IMR-90 (cell line): ENCODE results near the gene CWC27. TPM values are rescaled to one million over a fixed set of nuclear protein-coding genes. Genes with fewer than 3 reads are reported as not detected.

Experiments used
- ATAC-seq: fragments of 200-7000 bp; cut with Tn5 transposase; 2 replicates; pipeline ENCODE4 v1.9.1; 2020; ENCODE audit warnings: low read depth, mild to moderate bottlenecking, moderate library complexity
- BruUV-seq: library from RNA; stranded (reverse); fragments of 400-500 nt; replicated peaks from 2 replicates; lab custom pipeline; 2021; lab: Mats Ljungman, UMichigan
- CTCF ChIA-PET: fragments of 300-600 bp; formaldehyde crosslinking; extraction: SDS; loops from one replicate; lab custom pipeline; 2021; ENCODE audit warnings: antibody characterized with exemption; lab: Yijun Ruan, JAX
- POLR2A ChIA-PET: fragments of 300-600 bp; sonication (Branson Sonifier 250); formaldehyde crosslinking; loops from one replicate; lab custom pipeline; 2022; ENCODE audit warnings: antibody characterized with exemption; ENCODE audit not compliant: unreplicated experiment; lab: Charles Lee
- DNase-seq: peaks from one replicate; pipeline ENCODE4 v3.0.0; 2013
- H2AFZ ChIP-seq: replicated peaks from 2 replicates; pipeline ENCODE3; 2013; ENCODE audit warnings: low read length, mild to moderate bottlenecking; ENCODE audit not compliant: poor library complexity
- H2AK5ac ChIP-seq: 2 replicates; pipeline ENCODE4 v1.6.1; 2013; ENCODE audit warnings: low read depth, low read length, inconsistent platforms
- H2AK9ac ChIP-seq: replicated peaks from 2 replicates; pipeline ENCODE3; 2013; ENCODE audit warnings: mild to moderate bottlenecking, low read depth, low read length, moderate library complexity; ENCODE audit not compliant: poor library complexity
- H2BK120ac ChIP-seq: 2 replicates; pipeline ENCODE4 v1.6.1; 2013; ENCODE audit warnings: low read depth, low read length, inconsistent platforms
- H2BK15ac ChIP-seq: 3 replicates; pipeline ENCODE4 v1.6.1; 2013; ENCODE audit warnings: low read depth, low read length, inconsistent platforms
- H2BK20ac ChIP-seq: 2 replicates; pipeline ENCODE4 v1.6.1; 2013; ENCODE audit warnings: low read depth, mild to moderate bottlenecking, inconsistent platforms, low read length, moderate library complexity
- H2BK5ac ChIP-seq: 2 replicates; pipeline ENCODE4 v1.6.1; 2013; ENCODE audit warnings: mild to moderate bottlenecking, low read depth, low read length, inconsistent platforms; ENCODE audit not compliant: poor library complexity, severe bottlenecking
- H3K14ac ChIP-seq: replicated peaks from 2 replicates; pipeline ENCODE4 v1.6.1; 2013; ENCODE audit warnings: low read depth, low read length, inconsistent platforms
- H3K18ac ChIP-seq: 2 replicates; pipeline ENCODE4 v1.6.1; 2013; ENCODE audit warnings: low read depth, low read length, control low read depth
- H3K23ac ChIP-seq: 2 replicates; pipeline ENCODE4 v1.6.1; 2013; ENCODE audit warnings: low read depth, low read length, inconsistent platforms
- H3K27ac ChIP-seq: 2 replicates; pipeline ENCODE4 v1.5.1; 2013; ENCODE audit warnings: mild to moderate bottlenecking, control low read depth, low read length; ENCODE audit not compliant: insufficient read depth
- H3K27me3 ChIP-seq: 2 replicates; pipeline ENCODE4 v1.6.1; 2013; ENCODE audit warnings: low read length; ENCODE audit not compliant: control insufficient read depth, insufficient read depth
- H3K36me3 ChIP-seq: 2 replicates; pipeline ENCODE4 v1.6.1; 2013; ENCODE audit warnings: low read length, mixed read lengths; ENCODE audit not compliant: control insufficient read depth, insufficient read depth
- H3K4ac ChIP-seq: 2 replicates; pipeline ENCODE4 v1.6.1; 2013; ENCODE audit warnings: low read depth, low read length, inconsistent platforms
- H3K4me1 ChIP-seq: 2 replicates; pipeline ENCODE4 v1.6.1; 2013; ENCODE audit warnings: low read length, mixed read lengths; ENCODE audit not compliant: control insufficient read depth, insufficient read depth
- H3K4me2 ChIP-seq: 2 replicates; pipeline ENCODE4 v1.6.1; 2013; ENCODE audit warnings: low read depth, mild to moderate bottlenecking, control low read depth, low read length, moderate library complexity
- H3K4me3 ChIP-seq: 2 replicates; pipeline ENCODE4 v1.5.1; 2013; ENCODE audit warnings: low read depth, mild to moderate bottlenecking, control low read depth, low read length, moderate library complexity; ENCODE audit not compliant: insufficient read depth
- H3K56ac ChIP-seq: 2 replicates; pipeline ENCODE4 v1.6.1; 2013; ENCODE audit warnings: low read length, inconsistent platforms; ENCODE audit not compliant: insufficient read depth; ENCODE audit errors: extremely low read depth
- H3K79me1 ChIP-seq, 2 experiments: 2 replicates each; pipeline ENCODE4 v1.6.1; 2013; ENCODE audit warnings: low read length in 2 of 2, inconsistent platforms in 1 of 2, low read depth in 1 of 2
- H3K9ac ChIP-seq: 2 replicates; pipeline ENCODE4 v1.6.1; 2013; ENCODE audit warnings: low read depth, low read length, control low read depth
- H3K9me1 ChIP-seq: 2 replicates; pipeline ENCODE4 v1.6.1; 2013; ENCODE audit warnings: low read length, inconsistent platforms; ENCODE audit not compliant: insufficient read depth
- H3K9me3 ChIP-seq: 2 replicates; pipeline ENCODE4 v1.6.1; 2013; ENCODE audit warnings: low read length; ENCODE audit not compliant: control insufficient read depth, insufficient read depth
- H4K20me1 ChIP-seq: 2 replicates; pipeline ENCODE4 v1.6.1; 2013; ENCODE audit warnings: low read length, inconsistent platforms; ENCODE audit not compliant: insufficient read depth
- H4K5ac ChIP-seq: 2 replicates; pipeline ENCODE4 v1.6.1; 2013; ENCODE audit warnings: mild to moderate bottlenecking, low read depth, low read length, control low read depth
- H4K8ac ChIP-seq, 2 experiments: 2 replicates each; pipeline ENCODE4 v1.6.1; 2013; ENCODE audit warnings: low read depth in 2 of 2, low read length in 2 of 2, control low read depth in 1 of 2, inconsistent platforms in 1 of 2
- H4K91ac ChIP-seq: 2 replicates; pipeline ENCODE4 v1.6.1; 2013; ENCODE audit warnings: low read depth, low read length, inconsistent platforms; ENCODE audit not compliant: insufficient read depth
- NFE2L2 ChIP-seq: fragments of 150-350 bp; IDR thresholded peaks from 2 replicates; pipeline ENCODE4 v1.6.1; 2016; ENCODE audit warnings: low read depth, mild to moderate bottlenecking, low read length
- POLR2A ChIP-seq: IDR thresholded peaks from 2 replicates; pipeline ENCODE4 v1.6.1; 2012; ENCODE audit warnings: mild to moderate bottlenecking, low read depth, low read length
- RAD21 ChIP-seq: IDR thresholded peaks from 2 replicates; pipeline ENCODE4 v1.6.1; 2012; ENCODE audit warnings: low read length, improper control_type of control experiment
- RFX5 ChIP-seq: IDR thresholded peaks from 2 replicates; pipeline ENCODE4 v1.8.0; 2012; ENCODE audit warnings: low read depth, mild to moderate bottlenecking, low read length, moderate library complexity
- SMC3 ChIP-seq: fragments of 150-350 bp; IDR thresholded peaks from 2 replicates; pipeline ENCODE4 v1.6.1; 2016; ENCODE audit warnings: low read depth, mild to moderate bottlenecking, antibody characterized with exemption, low read length, moderate library complexity
- WGBS, 2 experiments: methylation state at CpG; one replicate each; pipeline versions ENCODE4 v1.1.5 to v1.1.7; 2013; ENCODE audit warnings: missing lambda C conversion rate in 2 of 2; ENCODE audit not compliant: insufficient read length in 1 of 2; ENCODE audit errors: extremely low coverage in 2 of 2; 5-methylcytosine and 5-hydroxymethylcytosine counted together
- dilution Hi-C: fragments of 300-500 bp; cut with HindIII; formaldehyde crosslinking; loops from one replicate; pipeline ENCODE4 v1.14.3; 2018; ENCODE audit warnings: low sequenced_read_pairs; ENCODE audit not compliant: unreplicated experiment
- in situ Hi-C: fragments of 300-500 bp; cut with MboI; formaldehyde crosslinking; loops from 3 replicates; pipeline ENCODE4 v1.14.3; 2019; ENCODE audit warnings: low sequenced_read_pairs, inconsistent platforms, mixed read lengths
- intact Hi-C: fragments of 100-400 bp; cut with micrococcal nuclease; formaldehyde crosslinking; loops from 2 replicates; pipeline ENCODE4 v1.10.0; 2022
- polyA plus RNA-seq, 3 experiments: library from polyadenylated mRNA; depleted of rRNA; stranded (reverse); fragments of >200 nt; gene quantifications; 2 replicates each; pipeline ENCODE4 v1.2.3, GENCODE V29; 2012; ENCODE audit warnings: low replicate concordance in 1 of 3
- total RNA-seq: library from RNA; depleted of rRNA; stranded (reverse); fragments of >200 nt; gene quantifications from 2 replicates; pipeline ENCODE4 v1.2.3, GENCODE V29; 2012
- TF ChIP-seq, protein P1 (sequence below): conservative IDR thresholded peaks from 2 replicates; pipeline ENCODE4 v1.5.1; 2012; ENCODE audit warnings: mild to moderate bottlenecking, low read depth, low read length, improper control_type of control experiment

CWC27 gene
- total and polyA plus RNA-seq, 2 of the 4 experiments (the other 2 are of a cell fraction) = 13.3 to 17.1 TPM

DNA sequence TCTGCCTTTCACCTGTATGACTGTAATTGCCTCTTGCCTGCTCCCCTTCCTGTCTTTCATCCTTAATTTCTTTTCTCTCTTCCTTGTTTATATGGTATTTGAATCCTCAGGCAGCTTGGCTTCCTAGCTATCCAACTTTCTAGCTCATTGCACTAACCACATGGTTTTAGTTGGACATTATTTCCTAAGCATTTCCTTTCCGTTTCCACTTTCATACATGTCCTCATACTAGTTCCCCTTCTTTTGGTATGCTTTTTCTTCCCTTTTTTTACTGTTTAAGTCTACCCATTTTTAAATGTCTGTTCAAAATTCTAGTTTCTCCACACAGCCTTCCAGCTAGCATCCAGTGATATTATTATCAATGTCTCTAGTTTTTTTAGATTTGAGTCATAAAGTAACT lies 6.6 kb downstream of the CWC27 start:
- Histone ChIP-seq H3K27me3 (no peaks in the 10 kb centered on the region), H4K91ac (no peak overlapping the region), H2BK5ac (no peak overlapping the region), H3K4me3 (no peak overlapping the region), H2BK15ac (no peak overlapping the region), H2BK120ac (no peak overlapping the region), H3K4ac (no peak overlapping the region), H2AFZ (no peak overlapping the region), H2BK20ac (no peak overlapping the region), H3K27ac (no peak overlapping the region), H3K9ac (no peak overlapping the region), H3K79me1 (peaks cover 0 to 14% of the 10 kb centered on the region in 2 experiments; a peak in 3 of 4 replicates), H4K8ac (no peak overlapping the region), H4K20me1 (no peaks in the 10 kb centered on the region), H3K18ac (no peak overlapping the region), H3K56ac (no peak overlapping the region), H3K14ac (no peak overlapping the region), H4K5ac (no peak overlapping the region), H3K36me3 (0 out of 2 replicates have a peak, but pooled peaks cover 2% of the 10 kb centered on the region), H3K23ac (no peak overlapping the region), H3K4me1 (no peaks in the 10 kb centered on the region), H3K4me2 (no peak overlapping the region), H2AK5ac (no peak overlapping the region), H3K9me1 (no peaks in the 10 kb centered on the region), H3K9me3 (no peaks in the 10 kb centered on the region), H2AK9ac (no peak overlapping the region)
- WGBS, 2 experiments = no CpG with 5 or more reads among the region's 1 CpG
- no peak for ATAC-seq
- TF ChIP-seq POLR2A = no peak
- TF ChIP-seq NFE2L2 = no peak
- no peak for TF ChIP-seq SMC3
- no peak for TF ChIP-seq RFX5
- TF ChIP-seq, protein P1, sequence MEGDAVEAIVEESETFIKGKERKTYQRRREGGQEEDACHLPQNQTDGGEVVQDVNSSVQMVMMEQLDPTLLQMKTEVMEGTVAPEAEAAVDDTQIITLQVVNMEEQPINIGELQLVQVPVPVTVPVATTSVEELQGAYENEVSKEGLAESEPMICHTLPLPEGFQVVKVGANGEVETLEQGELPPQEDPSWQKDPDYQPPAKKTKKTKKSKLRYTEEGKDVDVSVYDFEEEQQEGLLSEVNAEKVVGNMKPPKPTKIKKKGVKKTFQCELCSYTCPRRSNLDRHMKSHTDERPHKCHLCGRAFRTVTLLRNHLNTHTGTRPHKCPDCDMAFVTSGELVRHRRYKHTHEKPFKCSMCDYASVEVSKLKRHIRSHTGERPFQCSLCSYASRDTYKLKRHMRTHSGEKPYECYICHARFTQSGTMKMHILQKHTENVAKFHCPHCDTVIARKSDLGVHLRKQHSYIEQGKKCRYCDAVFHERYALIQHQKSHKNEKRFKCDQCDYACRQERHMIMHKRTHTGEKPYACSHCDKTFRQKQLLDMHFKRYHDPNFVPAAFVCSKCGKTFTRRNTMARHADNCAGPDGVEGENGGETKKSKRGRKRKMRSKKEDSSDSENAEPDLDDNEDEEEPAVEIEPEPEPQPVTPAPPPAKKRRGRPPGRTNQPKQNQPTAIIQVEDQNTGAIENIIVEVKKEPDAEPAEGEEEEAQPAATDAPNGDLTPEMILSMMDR = no peak
- TF ChIP-seq RAD21 = no peak
- DNase-seq = no peak
- BruUV-seq = no TSS peak
- in situ Hi-C loops (loop anchor here (25.0 kb wide), 1 partner anchor 538 kb away; no protein-coding TSS in a partner anchor), intact Hi-C loops (no loop called here), dilution Hi-C loops (no loop called here)
- ChIA-PET POLR2A (no interaction called here), CTCF (interaction anchor here (1.1 kb wide), 1 partner anchor 22 kb away, joined by 3 read pairs; no protein-coding TSS in a partner anchor)
